MG63 (cell line): ENCODE data around the gene PRC1. TPM values are rescaled to one million over a fixed set of nuclear protein-coding genes. Genes with fewer than 3 reads are reported as not detected.

Source experiments
- DNase-seq: peaks from one replicate; pipeline ENCODE4 v3.0.0-alpha.2; 2020
- H3K27me3 ChIP-seq: fragments of 250-450 bp; sonication (Bioruptor Pico); 2 replicates; pipeline ENCODE4 v1.5.1; 2020; ENCODE audit warnings: mild to moderate bottlenecking, moderate library complexity
- H3K36me3 ChIP-seq: fragments of 250-450 bp; sonication (Bioruptor Pico); 2 replicates; pipeline ENCODE4 v1.5.1; 2020; ENCODE audit warnings: mild to moderate bottlenecking, moderate library complexity
- H3K4me3 ChIP-seq: fragments of 250-450 bp; sonication (Bioruptor Pico); 2 replicates; pipeline ENCODE4 v1.5.1; 2020; ENCODE audit warnings: mild to moderate bottlenecking, moderate library complexity
- H3K9me3 ChIP-seq: fragments of 250-450 bp; sonication (Bioruptor Pico); 2 replicates; pipeline ENCODE4 v1.5.1; 2020; ENCODE audit warnings: mild to moderate bottlenecking, moderate library complexity
- total RNA-seq: library from RNA; depleted of rRNA; stranded (reverse); fragments of >200 nt; shearing (Covaris generic); gene quantifications from 2 replicates; pipeline ENCODE4 v1.2.3, GENCODE V29; 2014; ENCODE audit warnings: low replicate concordance

Gene PRC1
- total RNA-seq, 1 experiment from 2014 or later = 268 TPM

GRCh38 chr15:91001209-91001608 is 6.9 kb upstream of the PRC1 start:
- Histone ChIP-seq H3K36me3 (peaks cover 35% of the 10 kb centered on the region), H3K27me3 (no peaks in the 10 kb centered on the region), H3K9me3 (no peaks in the 10 kb centered on the region), H3K4me3 (no peak overlapping the region)
- no peak for DNase-seq

GRCh38 chr15:90998737-90999136 is 4.4 kb upstream of the PRC1 start:
- H3K4me3 ChIP-seq = no peak overlapping the region
- peaks cover 35% of the 10 kb centered on the region for H3K36me3 ChIP-seq
- H3K27me3 ChIP-seq = no peaks in the 10 kb centered on the region
- DNase-seq = no peak
- H3K9me3 ChIP-seq = no peaks in the 10 kb centered on the region

GRCh38 chr15:90994059-90994416 is 297 bp downstream of the PRC1 start:
- Histone ChIP-seq H3K36me3 (peaks cover 29% of the 10 kb centered on the region), H3K9me3 (no peaks in the 10 kb centered on the region), H3K27me3 (no peaks in the 10 kb centered on the region), H3K4me3 (peak overlapping the region; percentile 94)
- peak; percentile 16 for DNase-seq

GRCh38 chr15:90991587-90992285 is 2.6 kb downstream of the PRC1 start:
- peak overlapping the region; percentile 94; the same call in 1 of the 2 replicates for H3K4me3 ChIP-seq
- no peaks in the 10 kb centered on the region for H3K9me3 ChIP-seq
- no peak for DNase-seq

GRCh38 chr15:90990446-90990845 is 3.9 kb downstream of the PRC1 start:
- DNase-seq = no peak
- H3K4me3 ChIP-seq = no peak overlapping the region
- H3K36me3 ChIP-seq = peaks cover 36% of the 10 kb centered on the region
- no peaks in the 10 kb centered on the region for H3K9me3 ChIP-seq
- H3K27me3 ChIP-seq = no peaks in the 10 kb centered on the region

More at GRCh38 chr15:90991587-90992285, 2.6 kb downstream of the PRC1 start:
- Histone ChIP-seq H3K36me3 (peaks cover 26% of the 10 kb centered on the region), H3K27me3 (no peaks in the 10 kb centered on the region)

GRCh38 chr15:90989040-90989768 is 5.1 kb downstream of the PRC1 start:
- no peak overlapping the region for H3K4me3 ChIP-seq
- no peak for DNase-seq
- no peaks in the 10 kb centered on the region for H3K27me3 ChIP-seq
- peaks cover 42% of the 10 kb centered on the region for H3K36me3 ChIP-seq
- no peaks in the 10 kb centered on the region for H3K9me3 ChIP-seq

GRCh38 chr15:90988296-90988695 is 6.0 kb downstream of the PRC1 start:
- H3K36me3 ChIP-seq = peaks cover 50% of the 10 kb centered on the region
- DNase-seq = no peak
- H3K27me3 ChIP-seq = no peaks in the 10 kb centered on the region
- H3K9me3 ChIP-seq = no peaks in the 10 kb centered on the region
- H3K4me3 ChIP-seq = 0 out of 2 replicates have a peak overlapping the region, but pooled peaks have one; percentile 1

- DNase-seq = no peak
- no peaks in the 10 kb centered on the region for H3K9me3 ChIP-seq
- no peak overlapping the region for H3K4me3 ChIP-seq
- no peaks in the 10 kb centered on the region for H3K27me3 ChIP-seq
- peaks cover 55% of the 10 kb centered on the region for H3K36me3 ChIP-seq
These were observed 6.7 kb downstream of the PRC1 start for GRCh38 chr15:90987561-90988141.

- Histone ChIP-seq H3K4me3 (no peak overlapping the region), H3K27me3 (no peaks in the 10 kb centered on the region), H3K9me3 (no peaks in the 10 kb centered on the region), H3K36me3 (peaks cover 55% of the 10 kb centered on the region)
- DNase-seq = no peak
These were observed 7.4 kb downstream of the PRC1 start for GRCh38 chr15:90986790-90987507.

- no peak overlapping the region for H3K4me3 ChIP-seq
- no peaks in the 10 kb centered on the region for H3K27me3 ChIP-seq
- H3K36me3 ChIP-seq = peaks cover 83% of the 10 kb centered on the region
- DNase-seq = no peak
- H3K9me3 ChIP-seq = no peaks in the 10 kb centered on the region
These were observed 12.2 kb downstream of the PRC1 start for GRCh38 chr15:90982135-90982534.

- Histone ChIP-seq H3K27me3 (no peaks in the 10 kb centered on the region), H3K9me3 (no peaks in the 10 kb centered on the region), H3K4me3 (no peak overlapping the region), H3K36me3 (peaks cover 88% of the 10 kb centered on the region)
- no peak for DNase-seq
These were observed 12.7 kb downstream of the PRC1 start for GRCh38 chr15:90981681-90982080.

- Histone ChIP-seq H3K27me3 (no peaks in the 10 kb centered on the region), H3K36me3 (peaks cover 96% of the 10 kb centered on the region), H3K9me3 (no peaks in the 10 kb centered on the region), H3K4me3 (no peak overlapping the region)
- no peak for DNase-seq
These were observed 14.8 kb downstream of the PRC1 start for GRCh38 chr15:90979582-90979981.

GRCh38 chr15:90974216-90974615 is 20.1 kb downstream of the PRC1 start:
- Histone ChIP-seq H3K9me3 (no peaks in the 10 kb centered on the region), H3K27me3 (no peaks in the 10 kb centered on the region), H3K36me3 (peaks cover 90% of the 10 kb centered on the region), H3K4me3 (no peak overlapping the region)
- DNase-seq = no peak

GRCh38 chr15:90972133-90972532 is 22.2 kb downstream of the PRC1 start:
- Histone ChIP-seq H3K4me3 (no peak overlapping the region), H3K9me3 (no peaks in the 10 kb centered on the region), H3K36me3 (peaks cover 94% of the 10 kb centered on the region), H3K27me3 (no peaks in the 10 kb centered on the region)
- DNase-seq = no peak

GRCh38 chr15:90970274-90970673 is 24.1 kb downstream of the PRC1 start:
- peaks cover 92% of the 10 kb centered on the region for H3K36me3 ChIP-seq
- no peak overlapping the region for H3K4me3 ChIP-seq
- no peaks in the 10 kb centered on the region for H3K9me3 ChIP-seq
- H3K27me3 ChIP-seq = no peaks in the 10 kb centered on the region
- DNase-seq = no peak

GRCh38 chr15:90968434-90968833 is 25.9 kb downstream of the PRC1 start:
- DNase-seq = no peak
- Histone ChIP-seq H3K27me3 (no peaks in the 10 kb centered on the region), H3K36me3 (peaks cover 90% of the 10 kb centered on the region), H3K4me3 (no peak overlapping the region), H3K9me3 (no peaks in the 10 kb centered on the region)

- Histone ChIP-seq H3K9me3 (no peaks in the 10 kb centered on the region), H3K36me3 (peaks cover 88% of the 10 kb centered on the region), H3K27me3 (no peaks in the 10 kb centered on the region), H3K4me3 (no peak overlapping the region)
- no peak for DNase-seq
These were observed 27.1 kb downstream of the PRC1 start for GRCh38 chr15:90967206-90967605.
